Measurements from ENCODE around the gene AKR1C8.
"Not testable (repeated sequence)": the region's sequence is repeated elsewhere in the genome, so short reads cannot be mapped to it uniquely, and the experiment has no call there.

AKR1C8 gene

DNA sequence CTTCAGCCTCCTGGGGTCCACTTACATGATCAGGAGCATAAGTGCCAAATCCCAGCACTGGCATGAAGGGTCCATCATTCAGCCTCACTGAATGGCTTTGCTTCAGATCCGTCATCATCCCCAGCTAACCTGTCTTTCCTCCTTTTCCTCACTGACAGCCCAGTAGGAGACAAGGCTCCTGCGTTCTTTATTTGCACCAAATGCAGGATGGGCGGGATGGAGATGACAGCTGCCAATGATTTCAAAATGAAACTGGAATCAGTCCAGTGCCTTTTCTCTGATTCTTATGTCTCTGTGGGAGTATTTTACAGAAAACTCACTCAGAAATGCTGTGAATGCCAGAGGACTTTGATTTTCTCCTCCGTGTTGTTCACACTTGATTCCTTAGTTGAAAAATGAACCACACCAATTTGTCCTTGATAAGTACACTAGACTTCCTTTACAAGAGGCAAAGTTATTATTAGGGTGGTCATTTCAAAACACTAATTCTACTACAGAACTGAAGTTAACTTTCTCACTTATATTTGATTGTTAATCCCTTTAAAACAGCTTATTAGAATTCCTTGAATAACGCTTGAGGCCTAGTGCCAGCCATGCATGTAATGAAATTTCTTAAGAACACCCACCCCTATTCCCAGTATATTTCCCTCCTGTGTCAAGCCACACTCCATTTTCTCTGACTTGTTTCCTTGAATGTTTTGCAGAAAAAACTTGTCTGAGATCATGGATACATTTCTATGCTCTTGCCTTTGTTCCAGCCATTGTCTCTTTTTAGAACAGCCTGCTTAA, at the start of gene AKR1C8:
TSS of gene AKR1C8 (minus strand) at position 164 of the 789 bp plus-strand sequence. CDS start at position 118, 46 bp downstream.
- DNase-seq (ENCODE audit: low read depth in 3 of 3), result no peak

- no peak for DNase-seq (ENCODE audit: low read depth in 3 of 3)
Observed at GRCh38 chr10:5234106-5234860, 49.3 kb upstream of the AKR1C8 start.

GRCh38 chr10:5233324-5233723, 48.4 kb upstream of the AKR1C8 start:
- DNase-seq (ENCODE audit: low read depth in 3 of 3), result no peak

GRCh38 chr10:5229019-5229418, 44.1 kb upstream of the AKR1C8 start:
- no peak for DNase-seq (ENCODE audit: low read depth in 3 of 3)

DNA sequence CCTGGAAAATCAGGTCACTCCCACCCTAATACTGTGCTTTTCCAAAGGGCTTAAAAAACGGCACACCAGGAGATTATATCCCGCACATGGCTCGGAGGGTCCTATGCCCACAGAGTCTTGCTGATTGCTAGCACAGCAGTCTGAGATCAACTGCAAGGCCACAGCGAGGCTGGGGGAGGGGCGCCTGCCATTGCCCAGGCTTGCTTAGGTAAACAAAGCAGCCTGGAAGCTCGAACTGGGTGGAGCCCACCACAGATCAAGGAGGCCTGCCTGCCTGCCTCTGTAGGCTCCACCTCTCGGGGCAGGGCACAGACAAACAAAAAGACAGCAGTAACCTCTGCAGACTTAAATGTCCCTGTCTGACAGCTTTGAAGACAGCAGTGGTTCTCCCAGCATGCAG, 38.0 kb upstream of the AKR1C8 start:
- not testable (repeated sequence) for DNase-seq (ENCODE audit: low read depth in 3 of 3)

- DNase-seq (ENCODE audit: low read depth in 3 of 3), result no peak
Observed at GRCh38 chr10:5219262-5219661, 34.3 kb upstream of the AKR1C8 start.

GRCh38 chr10:5216801-5217200, 31.9 kb upstream of the AKR1C8 start:
- no peak for DNase-seq (ENCODE audit: low read depth in 3 of 3)

DNA sequence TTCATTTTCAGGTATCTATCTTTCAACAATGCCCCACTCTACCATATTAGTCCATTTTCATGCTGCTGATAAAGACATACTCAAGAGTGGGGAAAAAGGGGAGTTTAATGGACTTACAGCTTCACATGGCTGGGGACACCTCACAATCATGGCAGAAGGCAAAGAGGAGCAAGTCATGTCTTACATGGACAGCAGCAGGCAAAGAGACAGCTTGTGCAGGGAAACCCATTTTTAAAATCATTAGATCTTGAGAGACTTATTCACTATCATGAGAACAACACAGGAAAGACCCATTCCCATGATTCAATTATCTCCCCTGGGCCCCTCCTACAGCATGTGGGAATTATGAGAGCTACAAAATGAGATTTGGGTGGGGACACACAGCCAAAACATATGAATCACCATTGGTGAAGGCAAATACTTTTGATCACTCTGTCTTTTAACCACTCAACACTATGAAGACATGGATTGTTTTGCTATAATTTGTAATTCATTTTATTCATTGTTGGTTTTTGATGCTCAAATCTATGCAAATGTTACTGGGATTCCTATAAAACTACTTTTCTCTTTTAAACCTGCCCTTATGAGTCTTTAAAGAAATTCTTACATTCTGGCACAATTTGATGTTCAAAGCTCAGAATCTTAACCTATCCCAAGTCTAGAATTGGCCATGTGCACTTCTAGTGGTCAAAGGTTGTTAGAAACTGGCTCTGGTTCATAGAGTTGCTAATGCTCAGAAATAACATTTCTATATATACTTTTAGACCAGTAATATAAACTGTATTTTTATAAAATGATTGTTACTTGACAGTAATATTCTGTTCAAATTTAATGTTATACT, 27.0 kb upstream of the AKR1C8 start:
- no peak for DNase-seq (ENCODE audit: low read depth in 3 of 3)

GRCh38 chr10:5210261-5210660, 25.3 kb upstream of the AKR1C8 start:
- not testable (repeated sequence) for DNase-seq (ENCODE audit: low read depth in 3 of 3)

DNA sequence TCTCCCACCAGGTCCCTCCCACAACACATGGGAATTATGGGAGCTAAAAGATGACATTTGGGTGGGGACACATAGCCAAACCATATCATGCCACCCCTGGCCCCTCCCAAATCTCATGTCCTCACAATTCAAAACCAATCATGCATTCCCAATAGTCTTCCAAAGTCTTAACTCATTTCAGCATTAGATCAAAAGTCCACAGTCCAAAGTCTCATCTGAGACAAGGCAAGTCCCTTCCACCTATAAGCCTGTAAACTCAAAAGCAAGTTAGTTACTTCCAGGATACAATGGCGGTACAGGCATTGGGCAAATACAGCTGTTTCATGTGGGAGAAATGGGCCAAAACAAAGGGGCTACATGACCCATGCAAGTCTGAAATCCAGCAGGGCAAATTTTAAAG, 24.8 kb upstream of the AKR1C8 start:
- DNase-seq (ENCODE audit: low read depth in 3 of 3), result not testable (repeated sequence)

DNA sequence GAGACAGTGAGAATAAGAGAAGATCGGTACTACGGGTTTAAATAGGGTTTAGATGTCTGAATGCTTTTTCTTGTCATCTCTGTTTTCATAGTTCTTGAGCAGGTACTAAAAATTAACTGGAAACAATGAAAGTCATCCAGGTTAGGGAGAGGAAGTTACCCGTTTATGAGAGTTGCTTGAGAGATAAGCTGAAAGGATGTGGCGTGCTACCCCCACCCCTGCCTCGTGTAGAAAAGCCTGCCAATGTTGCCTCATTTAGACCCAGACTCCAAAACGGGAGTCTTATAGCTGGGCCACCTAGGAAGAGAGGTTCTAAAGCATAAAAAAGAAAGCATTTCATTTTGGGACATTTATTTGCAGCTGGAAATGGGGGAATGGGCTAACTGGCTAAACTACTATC, 21.8 kb upstream of the AKR1C8 start:
- no peak for DNase-seq (ENCODE audit: low read depth in 3 of 3)

- no peak for DNase-seq (ENCODE audit: low read depth in 3 of 3)
Observed at GRCh38 chr10:5199398-5199797, 14.4 kb upstream of the AKR1C8 start.

GRCh38 chr10:5198386-5198785, 13.4 kb upstream of the AKR1C8 start:
- DNase-seq (ENCODE audit: low read depth in 3 of 3), result no peak

- DNase-seq (ENCODE audit: low read depth in 3 of 3), result no peak
Observed at GRCh38 chr10:5196702-5197113, 11.8 kb upstream of the AKR1C8 start, which contains the start of gene AKR1C4. TSS of gene AKR1C4 (plus strand) at chr10:5196837. CDS start at chr10:5196868, 31 bp downstream.

- no peak for DNase-seq (ENCODE audit: low read depth in 3 of 3)
Observed at GRCh38 chr10:5195727-5196374, 10.9 kb upstream of the AKR1C8 start.

- no peak for DNase-seq (ENCODE audit: low read depth in 3 of 3)
Observed at GRCh38 chr10:5194431-5194830, 9.5 kb upstream of the AKR1C8 start.

DNA sequence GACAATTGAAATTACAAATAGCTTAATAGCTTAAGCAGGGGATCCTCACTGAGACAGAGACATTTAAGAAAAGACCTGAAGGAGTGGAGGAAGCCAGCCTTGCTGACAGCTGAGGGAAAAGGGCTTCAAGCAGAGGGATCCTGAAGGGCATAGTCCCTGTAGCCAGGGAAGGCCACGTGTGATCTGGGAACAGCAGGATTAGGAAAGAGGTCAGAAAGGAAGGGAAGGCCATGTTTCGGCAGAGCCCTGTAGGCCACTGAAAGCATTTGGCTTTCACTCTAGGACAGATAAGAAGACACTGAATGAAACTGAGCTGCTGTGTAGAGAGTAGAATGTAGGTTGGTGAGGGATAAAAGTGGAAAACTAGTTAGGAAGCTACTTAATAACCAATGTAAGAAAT, 3.4 kb upstream of the AKR1C8 start:
- no peak for DNase-seq (ENCODE audit: low read depth in 3 of 3)

DNA sequence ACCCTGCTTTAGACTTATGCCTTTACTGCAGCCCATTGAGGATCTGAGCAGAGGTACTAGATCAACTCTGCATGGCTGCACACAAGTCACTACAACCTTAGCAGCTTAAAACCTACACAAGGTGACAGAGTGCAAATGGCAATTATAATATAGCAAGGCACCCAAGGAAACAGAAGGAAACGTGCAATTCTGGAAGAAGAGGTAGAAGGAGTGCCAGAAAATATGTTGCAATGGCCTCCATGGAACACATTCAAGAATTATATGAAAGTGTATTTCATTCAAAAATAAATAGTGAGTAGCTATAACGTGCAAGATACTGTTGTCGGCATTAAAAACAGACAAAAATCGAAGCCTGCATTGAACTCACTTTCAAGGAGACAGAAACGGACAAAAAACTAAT, 2.9 kb upstream of the AKR1C8 start:
- DNase-seq (ENCODE audit: low read depth in 3 of 3), result no peak

GRCh38 chr10:5183923-5184322, 1.0 kb downstream of the AKR1C8 start:
- DNase-seq (ENCODE audit: low read depth in 3 of 3), result no peak

DNA sequence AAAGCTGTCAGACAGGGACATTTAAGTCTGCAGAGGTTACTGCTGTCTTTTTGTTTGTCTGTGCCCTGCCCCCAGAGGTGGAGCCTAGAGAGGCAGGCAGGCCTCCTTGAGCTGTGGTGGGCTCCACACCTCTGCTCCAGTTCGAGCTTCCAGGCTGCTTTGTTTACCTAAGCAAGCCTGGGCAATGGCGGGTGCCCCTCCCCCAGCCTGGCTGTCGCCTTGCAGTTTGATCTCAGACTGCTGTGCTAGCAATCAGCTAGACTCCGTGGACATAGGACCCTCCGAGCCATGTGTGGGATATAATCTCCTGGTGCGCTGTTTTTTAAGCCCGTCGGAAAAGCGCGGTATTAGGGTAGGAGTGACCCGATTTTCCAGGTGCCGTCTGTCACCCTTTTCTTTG, 4.4 kb downstream of the AKR1C8 start:
- not testable (repeated sequence) for DNase-seq (ENCODE audit: low read depth in 3 of 3)

GRCh38 chr10:5175581-5175980, 9.4 kb downstream of the AKR1C8 start:
- not testable (repeated sequence) for DNase-seq (ENCODE audit: low read depth in 3 of 3)

Data from stimulated activated CD4-positive, alpha-beta T cell treated with anti-CD3 and anti-CD28 coated beads, TNF-alpha, amount 100 ng/mL, for 48 hours (primary cell).